ENCODE measurements around the gene SLC9A9. TPM values are rescaled to one million over a fixed set of nuclear protein-coding genes. Genes with fewer than 3 reads are reported as not detected.

Gene SLC9A9
- polyA plus RNA-seq, 1 of the 3 experiments (the other 2 are of a cell fraction) = 0.05 TPM

DNA sequence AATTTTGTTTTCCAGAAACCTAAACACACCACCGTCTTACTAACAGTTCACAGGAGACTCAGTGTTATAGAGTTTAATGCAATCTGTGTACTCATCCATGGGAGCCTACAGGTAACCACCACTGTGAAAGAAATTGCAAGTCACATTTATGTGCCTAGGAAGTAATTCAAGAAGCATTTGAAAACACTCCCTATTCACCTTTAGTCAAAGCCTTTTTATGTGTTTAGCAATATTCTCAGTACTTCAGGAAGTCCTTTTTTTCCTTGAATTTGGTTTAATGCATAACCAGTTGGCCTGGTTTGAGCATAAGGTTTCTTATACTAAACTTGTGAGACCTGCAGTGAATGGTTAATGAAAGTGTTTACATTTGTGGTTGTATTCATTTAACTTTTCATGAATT is 382.6 kb downstream of the SLC9A9 start:
- POLR2A ChIA-PET = no interaction called here
- Histone ChIP-seq H3K27ac (ENCODE audit: low read depth in 2 of 2, low read length in 1 of 2) (no peak overlapping the region), H3K4me2 (no peak overlapping the region), H3K4me3 (ENCODE audit: low read depth in 2 of 2, low read length in 1 of 2) (no peak overlapping the region), H3K79me2 (ENCODE audit: insufficient read depth) (no peaks in the 10 kb centered on the region), H3F3A (replicated peaks; ENCODE audit: insufficient read depth) (no peaks in the 10 kb centered on the region), H4K20me1 (ENCODE audit: insufficient read depth) (no peaks in the 10 kb centered on the region), H3K9me3 (no peaks in the 10 kb centered on the region), H3K9me2 (no peaks in the 10 kb centered on the region), H3K27me3 (ENCODE audit: insufficient read depth) (no peaks in the 10 kb centered on the region; the same call in 1 of the 2 replicates), H3K9ac (no peak overlapping the region), H2AFZ (ENCODE audit: low read depth) (no peak overlapping the region), H3K36me3 (replicated peaks in 1 of 2; ENCODE audit: control insufficient read depth in 1 of 2, insufficient read depth in 2 of 2, low read length in 1 of 2) (no peaks in the 10 kb centered on the region), H3K4me1 (ENCODE audit: control insufficient read depth in 1 of 2, insufficient read depth in 2 of 2, low read depth in 1 of 2, low read length in 1 of 2) (no peaks in the 10 kb centered on the region)
- no peak for DNase-seq
- TF ChIP-seq TAF1 (IDR thresholded peaks at IDR 0.05; ENCODE audit: borderline replicate concordance, low read depth, low read length) = no peak
- TF ChIP-seq GATA2 (CRISPR knock-in tag; IDR thresholded peaks at IDR 0.05) = no peak
- no peak for TF ChIP-seq YY1 (IDR thresholded peaks at IDR 0.05; ENCODE audit: low read depth)
- TF ChIP-seq RFX5 (IDR thresholded peaks at IDR 0.05; ENCODE audit: low read length) = no peak
- no peak for TF ChIP-seq RCOR1 (IDR thresholded peaks at IDR 0.05; ENCODE audit: low read length)
- no peak for TF ChIP-seq POLR2AphosphoS5 (IDR thresholded peaks at IDR 0.05; ENCODE audit: low read depth, low read length)
- no peak for TF ChIP-seq TEAD4 (IDR thresholded peaks at IDR 0.05; ENCODE audit: borderline replicate concordance, insufficient read depth)
- TF ChIP-seq, protein P1, sequence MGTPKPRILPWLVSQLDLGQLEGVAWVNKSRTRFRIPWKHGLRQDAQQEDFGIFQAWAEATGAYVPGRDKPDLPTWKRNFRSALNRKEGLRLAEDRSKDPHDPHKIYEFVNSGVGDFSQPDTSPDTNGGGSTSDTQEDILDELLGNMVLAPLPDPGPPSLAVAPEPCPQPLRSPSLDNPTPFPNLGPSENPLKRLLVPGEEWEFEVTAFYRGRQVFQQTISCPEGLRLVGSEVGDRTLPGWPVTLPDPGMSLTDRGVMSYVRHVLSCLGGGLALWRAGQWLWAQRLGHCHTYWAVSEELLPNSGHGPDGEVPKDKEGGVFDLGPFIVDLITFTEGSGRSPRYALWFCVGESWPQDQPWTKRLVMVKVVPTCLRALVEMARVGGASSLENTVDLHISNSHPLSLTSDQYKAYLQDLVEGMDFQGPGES (IDR thresholded peaks at IDR 0.05; ENCODE audit: low read depth, low read length) = no peak
- no peak for TF ChIP-seq FOXM1 (IDR thresholded peaks at IDR 0.05; ENCODE audit: low read depth)
- no peak for TF ChIP-seq SMC3 (IDR thresholded peaks at IDR 0.05; ENCODE audit: low read depth, low read length)
- no peak for TF ChIP-seq NRF1 (IDR thresholded peaks at IDR 0.05; ENCODE audit: low read depth, low read length)
- TF ChIP-seq, protein P2, sequence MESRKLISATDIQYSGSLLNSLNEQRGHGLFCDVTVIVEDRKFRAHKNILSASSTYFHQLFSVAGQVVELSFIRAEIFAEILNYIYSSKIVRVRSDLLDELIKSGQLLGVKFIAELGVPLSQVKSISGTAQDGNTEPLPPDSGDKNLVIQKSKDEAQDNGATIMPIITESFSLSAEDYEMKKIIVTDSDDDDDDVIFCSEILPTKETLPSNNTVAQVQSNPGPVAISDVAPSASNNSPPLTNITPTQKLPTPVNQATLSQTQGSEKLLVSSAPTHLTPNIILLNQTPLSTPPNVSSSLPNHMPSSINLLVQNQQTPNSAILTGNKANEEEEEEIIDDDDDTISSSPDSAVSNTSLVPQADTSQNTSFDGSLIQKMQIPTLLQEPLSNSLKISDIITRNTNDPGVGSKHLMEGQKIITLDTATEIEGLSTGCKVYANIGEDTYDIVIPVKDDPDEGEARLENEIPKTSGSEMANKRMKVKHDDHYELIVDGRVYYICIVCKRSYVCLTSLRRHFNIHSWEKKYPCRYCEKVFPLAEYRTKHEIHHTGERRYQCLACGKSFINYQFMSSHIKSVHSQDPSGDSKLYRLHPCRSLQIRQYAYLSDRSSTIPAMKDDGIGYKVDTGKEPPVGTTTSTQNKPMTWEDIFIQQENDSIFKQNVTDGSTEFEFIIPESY (IDR thresholded peaks at IDR 0.05; ENCODE audit: borderline replicate concordance, low read depth) = no peak
- TF ChIP-seq TCF12 (IDR thresholded peaks at IDR 0.05) = no peak
- no peak for TF ChIP-seq RAD21 (IDR thresholded peaks at IDR 0.05; ENCODE audit: low read length)
- WGBS (ENCODE audit: low lambda C conversion rate) = 4% methylated on average over 1 of the region's 1 CpG
- CTCF ChIA-PET = no interaction called here

DNA sequence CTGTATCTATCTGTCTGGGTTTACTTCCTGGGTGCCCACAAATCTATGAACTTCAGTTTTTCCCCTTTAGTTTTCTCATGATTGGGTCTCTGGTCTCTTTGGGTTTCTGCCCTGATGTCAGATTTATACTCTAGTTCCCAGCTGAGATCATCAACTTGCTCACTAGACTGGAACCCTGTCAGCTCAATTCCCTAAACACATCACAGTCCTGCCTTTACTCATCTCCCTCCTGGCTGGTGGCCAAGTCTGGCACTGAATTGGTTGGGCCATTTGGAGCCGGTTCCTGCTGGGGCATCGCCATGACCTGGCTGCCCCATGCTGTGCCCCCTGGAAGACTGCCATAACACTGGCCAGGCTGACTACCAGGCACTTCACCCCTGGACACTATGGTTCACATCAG is 383.4 kb downstream of the SLC9A9 start:
- Histone ChIP-seq H3F3A (replicated peaks; ENCODE audit: insufficient read depth) (no peaks in the 10 kb centered on the region), H3K9me2 (no peaks in the 10 kb centered on the region), H4K20me1 (ENCODE audit: insufficient read depth) (no peaks in the 10 kb centered on the region), H3K27me3 (ENCODE audit: insufficient read depth) (no peaks in the 10 kb centered on the region; the same call in 1 of the 2 replicates), H3K9ac (no peak overlapping the region), H2AFZ (ENCODE audit: low read depth) (no peak overlapping the region), H3K79me2 (ENCODE audit: insufficient read depth) (no peaks in the 10 kb centered on the region), H3K4me1 (ENCODE audit: control insufficient read depth in 1 of 2, insufficient read depth in 2 of 2, low read depth in 1 of 2, low read length in 1 of 2) (no peaks in the 10 kb centered on the region), H3K36me3 (replicated peaks in 1 of 2; ENCODE audit: control insufficient read depth in 1 of 2, insufficient read depth in 2 of 2, low read length in 1 of 2) (no peaks in the 10 kb centered on the region), H3K27ac (ENCODE audit: low read depth in 2 of 2, low read length in 1 of 2) (no peak overlapping the region), H3K4me2 (no peak overlapping the region), H3K9me3 (no peaks in the 10 kb centered on the region), H3K4me3 (ENCODE audit: low read depth in 2 of 2, low read length in 1 of 2) (no peak overlapping the region)
- WGBS (ENCODE audit: low lambda C conversion rate) = 0% methylated on average over 2 of the region's 2 CpGs
- POLR2A ChIA-PET = no interaction called here
- no peak for TF ChIP-seq FOSL2 (IDR thresholded peaks at IDR 0.05; ENCODE audit: borderline replicate concordance, low read depth)
- 0 out of 2 replicates have a peak, but pooled peaks have one; percentile 18 for TF ChIP-seq NFIC (IDR thresholded peaks at IDR 0.05; ENCODE audit: borderline replicate concordance)
- no peak for DNase-seq
- CTCF ChIA-PET = no interaction called here

Measured in SK-N-SH (cell line).